GM18909 (cell line): Measurements from ENCODE around the gene GPA33.

Experiments used
- ATAC-seq: cut with Tn5 transposase; IDR thresholded peaks from one replicate; pipeline ENCODE4 v1.9.1; 2021; ENCODE audit warnings: mild to moderate bottlenecking; ENCODE audit not compliant: unreplicated experiment, poor library complexity

GPA33 gene

GRCh38 chr1:167118188-167118587 lies 28.0 kb upstream of the GPA33 start:
- no peak for ATAC-seq

- ATAC-seq, result no peak
These were observed 27.0 kb upstream of the GPA33 start for GRCh38 chr1:167117225-167117624.

GRCh38 chr1:167116174-167116573 lies 26.0 kb upstream of the GPA33 start:
- no peak for ATAC-seq

- no peak for ATAC-seq
These were observed 25.5 kb upstream of the GPA33 start for GRCh38 chr1:167115655-167116054.

- no peak for ATAC-seq
These were observed 24.5 kb upstream of the GPA33 start for GRCh38 chr1:167114725-167115124.

GRCh38 chr1:167111868-167112709 lies 21.9 kb upstream of the GPA33 start:
- no peak for ATAC-seq

- ATAC-seq, result no peak
These were observed 20.4 kb upstream of the GPA33 start for GRCh38 chr1:167110586-167110985.

GRCh38 chr1:167109125-167109524 lies 18.9 kb upstream of the GPA33 start:
- ATAC-seq, result no peak

- no peak for ATAC-seq
These were observed 17.3 kb upstream of the GPA33 start for GRCh38 chr1:167107456-167107855.

GRCh38 chr1:167106119-167106461 lies 15.9 kb upstream of the GPA33 start:
- ATAC-seq, result no peak

- peak; percentile 41 for ATAC-seq
These were observed 15.3 kb upstream of the GPA33 start for GRCh38 chr1:167105271-167106118.

- ATAC-seq, result no peak
These were observed 14.1 kb upstream of the GPA33 start for GRCh38 chr1:167104256-167104633.

GRCh38 chr1:167102906-167103573 lies 12.9 kb upstream of the GPA33 start:
- ATAC-seq, result no peak

GRCh38 chr1:167101754-167102153 lies 11.6 kb upstream of the GPA33 start:
- no peak for ATAC-seq

GRCh38 chr1:167100730-167101129 lies 10.6 kb upstream of the GPA33 start:
- no peak for ATAC-seq

- ATAC-seq, result no peak
These were observed 9.7 kb upstream of the GPA33 start for GRCh38 chr1:167099851-167100250.

- ATAC-seq, result no peak
These were observed 5.2 kb upstream of the GPA33 start for GRCh38 chr1:167095368-167095767.

GRCh38 chr1:167094690-167095089 lies 4.5 kb upstream of the GPA33 start:
- no peak for ATAC-seq

- ATAC-seq, result no peak
These were observed 3.8 kb upstream of the GPA33 start, which contains the start of gene STYXL2 for GRCh38 chr1:167093846-167094516. TSS of gene STYXL2 (plus strand) at chr1:167094075. CDS start at chr1:167094850, 775 bp downstream.

- no peak for ATAC-seq
These were observed 2.5 kb upstream of the GPA33 start for GRCh38 chr1:167092653-167093052.
